ENCODE data around the gene INPP5K.

DNA sequence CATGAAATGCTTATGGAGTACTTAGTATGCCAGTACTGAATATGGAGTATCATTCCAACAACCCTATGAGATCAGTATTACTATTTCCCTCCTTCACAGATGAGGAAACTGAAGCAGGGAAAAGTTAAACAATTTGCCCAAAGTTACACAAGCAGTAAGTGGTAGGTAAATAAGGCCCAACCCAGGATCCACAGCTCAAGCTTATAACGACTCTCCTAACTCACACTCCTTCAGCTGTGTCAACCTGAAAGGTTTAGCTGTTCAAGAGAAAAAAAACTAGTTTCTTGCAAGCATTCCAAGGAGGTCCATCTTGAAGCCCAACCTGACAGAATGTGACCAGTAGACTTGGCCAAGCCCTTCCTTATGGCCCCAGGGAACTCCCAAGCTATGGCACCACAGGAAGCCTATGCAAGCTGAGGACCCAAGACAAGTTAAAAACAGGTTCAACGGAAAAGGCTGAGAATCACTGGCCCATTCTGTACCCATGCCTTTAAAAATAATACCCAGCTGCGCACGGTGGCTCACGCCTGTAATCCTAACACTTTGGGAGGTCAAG, 66.9 kb downstream of the INPP5K start:
- TF ChIP-seq ZNF768 (tag by site-specific recombination; IDR thresholded peaks at IDR 0.05) (no peak), CTCF (tag by site-specific recombination; IDR thresholded peaks at IDR 0.05) (no peak), ZNF274 (IDR thresholded peaks at IDR 0.05; ENCODE audit: low read length) (no peak), ZNF274 (tag by site-specific recombination; IDR thresholded peaks at IDR 0.05; ENCODE audit: borderline replicate concordance) (no peak), ZNF785 (tag by site-specific recombination; IDR thresholded peaks at IDR 0.05) (no peak), ZBTB48 (tag by site-specific recombination; IDR thresholded peaks at IDR 0.05) (no peak), TSHZ1 (tag by site-specific recombination; IDR thresholded peaks at IDR 0.05; ENCODE audit: borderline replicate concordance) (no peak), ZNF692 (tag by site-specific recombination; IDR thresholded peaks at IDR 0.05) (no peak), OVOL3 (tag by site-specific recombination; IDR thresholded peaks at IDR 0.05) (no peak), ZNF404 (tag by site-specific recombination; IDR thresholded peaks at IDR 0.05) (no peak), ZNF362 (tag by site-specific recombination; IDR thresholded peaks at IDR 0.05) (no peak)

Measured in HEK293 (cell line).